Adrenal gland (tissue), 5 donors: ENCODE results near the gene HASPIN.

Experiments
- POLR2A ChIP-seq, 2 donors: fragments of 450-650 bp; IDR thresholded peaks; one replicate each; pipeline ENCODE4 v1.6.1; 2017; ENCODE audit warnings: antibody characterized with exemption in 2 of 2, mild to moderate bottlenecking in 2 of 2, moderate library complexity in 1 of 2
- TF ChIP-seq, protein P1 (sequence below), 6 experiments: fragments of 450-650 bp in 4 of 6; fragments of 200-600 bp in 2 of 6; sonication (generic) in 1 of 6; IDR thresholded peaks; 1 replicate in 5 of 6; 2 replicates in 1 of 6; pipeline versions ENCODE4 v1.5.1 to v1.8.0; 2016 to 2021; ENCODE audit warnings: antibody characterized with exemption in 6 of 6, mild to moderate bottlenecking in 2 of 6, moderate library complexity in 1 of 6
- donor health status: DM: no; HTN: no; CAD: no.

DNA sequence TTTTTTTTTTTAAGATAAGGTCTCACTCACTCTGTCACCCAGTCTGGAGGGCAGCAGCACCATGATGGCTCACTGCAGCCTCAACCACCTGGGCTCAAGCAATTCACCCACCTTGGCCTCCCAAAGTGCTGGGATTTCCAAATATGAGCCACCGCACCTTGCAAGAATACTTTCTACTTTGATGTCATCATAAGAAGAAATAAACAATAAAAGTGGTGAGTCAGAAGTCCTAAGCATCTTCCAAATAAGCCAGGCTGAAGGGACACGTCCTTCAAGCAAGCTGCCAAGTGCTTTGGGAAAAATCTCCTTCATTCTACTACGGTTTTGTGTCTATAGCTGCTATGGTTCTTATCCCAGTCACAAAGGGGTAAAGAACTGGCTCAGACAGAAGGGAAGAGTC lies 20.3 kb downstream of the HASPIN start:
- TF ChIP-seq, protein P1, sequence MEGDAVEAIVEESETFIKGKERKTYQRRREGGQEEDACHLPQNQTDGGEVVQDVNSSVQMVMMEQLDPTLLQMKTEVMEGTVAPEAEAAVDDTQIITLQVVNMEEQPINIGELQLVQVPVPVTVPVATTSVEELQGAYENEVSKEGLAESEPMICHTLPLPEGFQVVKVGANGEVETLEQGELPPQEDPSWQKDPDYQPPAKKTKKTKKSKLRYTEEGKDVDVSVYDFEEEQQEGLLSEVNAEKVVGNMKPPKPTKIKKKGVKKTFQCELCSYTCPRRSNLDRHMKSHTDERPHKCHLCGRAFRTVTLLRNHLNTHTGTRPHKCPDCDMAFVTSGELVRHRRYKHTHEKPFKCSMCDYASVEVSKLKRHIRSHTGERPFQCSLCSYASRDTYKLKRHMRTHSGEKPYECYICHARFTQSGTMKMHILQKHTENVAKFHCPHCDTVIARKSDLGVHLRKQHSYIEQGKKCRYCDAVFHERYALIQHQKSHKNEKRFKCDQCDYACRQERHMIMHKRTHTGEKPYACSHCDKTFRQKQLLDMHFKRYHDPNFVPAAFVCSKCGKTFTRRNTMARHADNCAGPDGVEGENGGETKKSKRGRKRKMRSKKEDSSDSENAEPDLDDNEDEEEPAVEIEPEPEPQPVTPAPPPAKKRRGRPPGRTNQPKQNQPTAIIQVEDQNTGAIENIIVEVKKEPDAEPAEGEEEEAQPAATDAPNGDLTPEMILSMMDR (IDR thresholded peaks at IDR 0.05), result no peak
- TF ChIP-seq POLR2A (IDR thresholded peaks at IDR 0.05), result no peak
